Activated B cell treated with CpG ODN at 0.5 μM for 24 hours (primary cell): ENCODE results near the gene VPS29. TPM values are rescaled to one million over a fixed set of nuclear protein-coding genes. Genes with fewer than 3 reads are reported as not detected.

Experiments used
- ATAC-seq: fragments of 200-7000 bp; cut with Tn5 transposase; one replicate; pipeline ENCODE4 v1.10.0; 2021; ENCODE audit warnings: low read depth, mild to moderate bottlenecking, moderate library complexity
- CTCF ChIA-PET: fragments of 350-600 bp; sonication (Branson Sonifier 250); formaldehyde crosslinking; loops from one replicate; lab custom pipeline; 2021; ENCODE audit warnings: antibody characterized with exemption; lab: Charles Lee
- POLR2A ChIA-PET: fragments of 350-600 bp; sonication (Branson Sonifier 250); formaldehyde crosslinking; loops from one replicate; lab custom pipeline; 2021; ENCODE audit warnings: antibody characterized with exemption; lab: Charles Lee
- DNase-seq: peaks from one replicate; pipeline ENCODE4 v3.0.0; 2022
- H3K27ac Mint-ChIP-seq: one replicate; pipeline ENCODE4 v1.8.0; 2020; ENCODE audit warnings: mixed read lengths
- H3K27me3 Mint-ChIP-seq: one replicate; pipeline ENCODE4 v1.8.0; 2021; ENCODE audit warnings: mixed read lengths
- H3K36me3 Mint-ChIP-seq: one replicate; pipeline ENCODE4 v1.8.0; 2021; ENCODE audit warnings: low read depth, mixed read lengths
- H3K4me1 Mint-ChIP-seq: one replicate; pipeline ENCODE4 v1.8.0; 2021; ENCODE audit warnings: mixed read lengths
- H3K4me3 Mint-ChIP-seq: one replicate; pipeline ENCODE4 v1.8.0; 2020; ENCODE audit warnings: mild to moderate bottlenecking, mixed read lengths
- H3K9me3 Mint-ChIP-seq: one replicate; pipeline ENCODE4 v1.8.0; 2020; ENCODE audit warnings: mixed read lengths
- CTCF ChIP-seq: fragments of 200-600 bp; IDR thresholded peaks from one replicate; pipeline ENCODE4 v1.8.0; 2022; ENCODE audit warnings: antibody characterized with exemption, mild to moderate bottlenecking
- intact Hi-C: fragments of 100-400 bp; cut with micrococcal nuclease; formaldehyde crosslinking; loops from one replicate; pipeline ENCODE4 v1.15.1; 2024
- total RNA-seq: library from RNA; stranded (reverse); gene quantifications from 2 replicates; pipeline ENCODE4 v1.2.3, GENCODE V29; 2022

VPS29 gene
- total RNA-seq, result 99.6 and 117 TPM in 2 replicates

- no peaks in the 10 kb centered on the region for H3K27me3 Mint-ChIP-seq
Measured at GRCh38 chr12:110501752-110502738, at the start of gene VPS29, which contains the start of gene RAD9B. Gene VPS29 (minus strand): TSS chr12:110502111. CDS start chr12:110502051, 60 bp downstream. Gene RAD9B (plus strand): TSS chr12:110502331. CDS start chr12:110502338, 7 bp downstream.

GRCh38 chr12:110550981-110551380 lies 49.1 kb upstream of the VPS29 start:
- POLR2A ChIA-PET, result no interaction called here

More at GRCh38 chr12:110501752-110502738, at the start of gene VPS29, which contains the start of gene RAD9B:
- TF ChIP-seq CTCF, result no peak
- H3K4me1 Mint-ChIP-seq, result peaks cover 36% of the 10 kb centered on the region
- peak within 1 kb of the TSS; percentile 96 for H3K27ac Mint-ChIP-seq
- peaks cover 15% of the 10 kb centered on the region for H3K36me3 Mint-ChIP-seq
- CTCF ChIA-PET, result interaction anchor here (1.0 to 3.2 kb wide), 6 partner anchors 34 to 386 kb away, joined by 3 to 16 read pairs (median 4); partner anchors contain the start of genes ARPC3, FAM216A and GPN3
- no peaks in the 10 kb centered on the region for H3K9me3 Mint-ChIP-seq
- peak; percentile 95 for DNase-seq
- intact Hi-C loops, result loop anchor here (1.0 kb wide), 7 partner anchors 34 to 454 kb away; partner anchors contain the start of genes ANAPC7, ARPC3, ATP2A2 and C12orf76
- H3K4me3 Mint-ChIP-seq, result peak within 1 kb of the TSS; percentile 99
- POLR2A ChIA-PET, result interaction anchor here (0.6 to 3.2 kb wide), 15 partner anchors 29 to 1025 kb away, joined by 3 to 41 read pairs (median 4); partner anchors contain the start of genes ARPC3, FAM216A, GPN3 and KCTD10
- peak; percentile 95 for ATAC-seq

GRCh38 chr12:110549716-110550115 lies 47.8 kb upstream of the VPS29 start:
- ChIA-PET POLR2A (interaction anchor here (1.0 kb wide), 1 partner anchor 64 kb away, joined by 3 read pairs; the partner anchor contains the start of gene TCTN1), CTCF (interaction anchor here (0.6 to 3.9 kb wide), 3 partner anchors 30 to 100 kb away, joined by 3 to 32 read pairs (median 4); partner anchors contain the start of gene ARPC3)
- Mint-ChIP-seq H3K9me3 (no peaks in the 10 kb centered on the region), H3K36me3 (peaks cover 66% of the 10 kb centered on the region), H3K4me3 (no peak overlapping the region), H3K27ac (peak overlapping the region; percentile 63), H3K27me3 (no peaks in the 10 kb centered on the region), H3K4me1 (peaks cover 29% of the 10 kb centered on the region)
- DNase-seq (no peak), ATAC-seq (no peak)
- intact Hi-C loops, result loop anchor here (5.0 kb wide), 1 partner anchor 37 kb away; no protein-coding TSS in a partner anchor
- TF ChIP-seq CTCF, result no peak

More at GRCh38 chr12:110550981-110551380, 49.1 kb upstream of the VPS29 start:
- intact Hi-C loops, result no loop called here
- H3K9me3 Mint-ChIP-seq, result no peaks in the 10 kb centered on the region
- H3K4me1 Mint-ChIP-seq, result peaks cover 34% of the 10 kb centered on the region
- no peak for DNase-seq
- no peak for ATAC-seq
- H3K36me3 Mint-ChIP-seq, result peaks cover 55% of the 10 kb centered on the region
- CTCF ChIA-PET, result interaction anchor here (1.2 to 4.7 kb wide), 7 partner anchors 11 to 276 kb away, joined by 3 to 104 read pairs (median 6); partner anchors contain the start of gene ARPC3
- no peak for TF ChIP-seq CTCF
- no peak overlapping the region for H3K27ac Mint-ChIP-seq
- H3K4me3 Mint-ChIP-seq, result no peak overlapping the region
- H3K27me3 Mint-ChIP-seq, result no peaks in the 10 kb centered on the region

- ATAC-seq (no peak), DNase-seq (no peak)
- POLR2A ChIA-PET, result interaction anchor here (0.6 kb wide), 1 partner anchor 77 kb away, joined by 5 read pairs; no protein-coding TSS in a partner anchor
- CTCF ChIA-PET, result interaction anchor here (1.0 to 3.9 kb wide), 2 partner anchors 52 to 99 kb away, joined by 6 to 32 read pairs; partner anchors contain the start of gene ARPC3
- peak overlapping the region; percentile 21 for H3K27ac Mint-ChIP-seq
- peaks cover 28% of the 10 kb centered on the region for H3K4me1 Mint-ChIP-seq
- H3K9me3 Mint-ChIP-seq, result no peaks in the 10 kb centered on the region
- no peak for TF ChIP-seq CTCF
- peaks cover 73% of the 10 kb centered on the region for H3K36me3 Mint-ChIP-seq
- H3K4me3 Mint-ChIP-seq, result no peak overlapping the region
- intact Hi-C loops, result loop anchor here (5.0 kb wide), 1 partner anchor 36 kb away; no protein-coding TSS in a partner anchor
- no peaks in the 10 kb centered on the region for H3K27me3 Mint-ChIP-seq
Measured at GRCh38 chr12:110548678-110549077, 46.8 kb upstream of the VPS29 start.
